PC-3 (cell line): Measurements from ENCODE around the gene LNP1.

ENCODE experiments used
- CTCF ChIP-seq: fragments of 300-600 bp; sonication (generic); conservative IDR thresholded peaks from 2 replicates; pipeline ENCODE4 v1.5.1; 2017; ENCODE audit warnings: antibody characterized with exemption, low read depth, mild to moderate bottlenecking, low read length
- EZH2 ChIP-seq: fragments of 300-600 bp; sonication (generic); IDR thresholded peaks from one replicate; pipeline ENCODE4 v1.6.1; 2017; ENCODE audit warnings: antibody characterized with exemption, mild to moderate bottlenecking, low read length; ENCODE audit not compliant: unreplicated experiment
- EZH2phosphoT487 ChIP-seq: fragments of 300-600 bp; sonication (generic); IDR thresholded peaks from 2 replicates; pipeline ENCODE4 v1.6.1; 2018; ENCODE audit warnings: mild to moderate bottlenecking, antibody characterized with exemption, low read length, borderline replicate concordance

GRCh38 chr3:100467133-100467532 lies 65.8 kb downstream of the LNP1 start:
- TF ChIP-seq CTCF, result no peak
- TF ChIP-seq EZH2, result no peak
- no peak for TF ChIP-seq EZH2phosphoT487
